IMR-90 (cell line): ENCODE measurements around the gene PHB1. TPM values are rescaled to one million over a fixed set of nuclear protein-coding genes. Genes with fewer than 3 reads are reported as not detected.

Experiments
- ATAC-seq: fragments of 200-7000 bp; cut with Tn5 transposase; 2 replicates; pipeline ENCODE4 v1.9.1; 2020; ENCODE audit warnings: low read depth, mild to moderate bottlenecking, moderate library complexity
- BruUV-seq: library from RNA; stranded (reverse); fragments of 400-500 nt; replicated peaks from 2 replicates; lab custom pipeline; 2021; lab: Mats Ljungman, UMichigan
- CTCF ChIA-PET: fragments of 300-600 bp; formaldehyde crosslinking; extraction: SDS; loops from one replicate; lab custom pipeline; 2021; ENCODE audit warnings: antibody characterized with exemption; lab: Yijun Ruan, JAX
- POLR2A ChIA-PET: fragments of 300-600 bp; sonication (Branson Sonifier 250); formaldehyde crosslinking; loops from one replicate; lab custom pipeline; 2022; ENCODE audit warnings: antibody characterized with exemption; ENCODE audit not compliant: unreplicated experiment; lab: Charles Lee
- DNase-seq: peaks from one replicate; pipeline ENCODE4 v3.0.0; 2013
- H2AFZ ChIP-seq: replicated peaks from 2 replicates; pipeline ENCODE3; 2013; ENCODE audit warnings: low read length, mild to moderate bottlenecking; ENCODE audit not compliant: poor library complexity
- H2AK5ac ChIP-seq: 2 replicates; pipeline ENCODE4 v1.6.1; 2013; ENCODE audit warnings: low read depth, low read length, inconsistent platforms
- H2AK9ac ChIP-seq: replicated peaks from 2 replicates; pipeline ENCODE3; 2013; ENCODE audit warnings: mild to moderate bottlenecking, low read depth, low read length, moderate library complexity; ENCODE audit not compliant: poor library complexity
- H2BK120ac ChIP-seq: 2 replicates; pipeline ENCODE4 v1.6.1; 2013; ENCODE audit warnings: low read depth, low read length, inconsistent platforms
- H2BK15ac ChIP-seq: 3 replicates; pipeline ENCODE4 v1.6.1; 2013; ENCODE audit warnings: low read depth, low read length, inconsistent platforms
- H2BK20ac ChIP-seq: 2 replicates; pipeline ENCODE4 v1.6.1; 2013; ENCODE audit warnings: low read depth, mild to moderate bottlenecking, inconsistent platforms, low read length, moderate library complexity
- H2BK5ac ChIP-seq: 2 replicates; pipeline ENCODE4 v1.6.1; 2013; ENCODE audit warnings: mild to moderate bottlenecking, low read depth, low read length, inconsistent platforms; ENCODE audit not compliant: poor library complexity, severe bottlenecking
- H3K14ac ChIP-seq: replicated peaks from 2 replicates; pipeline ENCODE4 v1.6.1; 2013; ENCODE audit warnings: low read depth, low read length, inconsistent platforms
- H3K18ac ChIP-seq: 2 replicates; pipeline ENCODE4 v1.6.1; 2013; ENCODE audit warnings: low read depth, low read length, control low read depth
- H3K23ac ChIP-seq: 2 replicates; pipeline ENCODE4 v1.6.1; 2013; ENCODE audit warnings: low read depth, low read length, inconsistent platforms
- H3K27ac ChIP-seq: 2 replicates; pipeline ENCODE4 v1.5.1; 2013; ENCODE audit warnings: mild to moderate bottlenecking, control low read depth, low read length; ENCODE audit not compliant: insufficient read depth
- H3K27me3 ChIP-seq: 2 replicates; pipeline ENCODE4 v1.6.1; 2013; ENCODE audit warnings: low read length; ENCODE audit not compliant: control insufficient read depth, insufficient read depth
- H3K36me3 ChIP-seq: 2 replicates; pipeline ENCODE4 v1.6.1; 2013; ENCODE audit warnings: low read length, mixed read lengths; ENCODE audit not compliant: control insufficient read depth, insufficient read depth
- H3K4ac ChIP-seq: 2 replicates; pipeline ENCODE4 v1.6.1; 2013; ENCODE audit warnings: low read depth, low read length, inconsistent platforms
- H3K4me1 ChIP-seq: 2 replicates; pipeline ENCODE4 v1.6.1; 2013; ENCODE audit warnings: low read length, mixed read lengths; ENCODE audit not compliant: control insufficient read depth, insufficient read depth
- H3K4me2 ChIP-seq: 2 replicates; pipeline ENCODE4 v1.6.1; 2013; ENCODE audit warnings: low read depth, mild to moderate bottlenecking, control low read depth, low read length, moderate library complexity
- H3K4me3 ChIP-seq: 2 replicates; pipeline ENCODE4 v1.5.1; 2013; ENCODE audit warnings: low read depth, mild to moderate bottlenecking, control low read depth, low read length, moderate library complexity; ENCODE audit not compliant: insufficient read depth
- H3K56ac ChIP-seq: 2 replicates; pipeline ENCODE4 v1.6.1; 2013; ENCODE audit warnings: low read length, inconsistent platforms; ENCODE audit not compliant: insufficient read depth; ENCODE audit errors: extremely low read depth
- H3K79me1 ChIP-seq, 2 experiments: 2 replicates each; pipeline ENCODE4 v1.6.1; 2013; ENCODE audit warnings: low read length in 2 of 2, inconsistent platforms in 1 of 2, low read depth in 1 of 2
- H3K9ac ChIP-seq: 2 replicates; pipeline ENCODE4 v1.6.1; 2013; ENCODE audit warnings: low read depth, low read length, control low read depth
- H3K9me1 ChIP-seq: 2 replicates; pipeline ENCODE4 v1.6.1; 2013; ENCODE audit warnings: low read length, inconsistent platforms; ENCODE audit not compliant: insufficient read depth
- H3K9me3 ChIP-seq: 2 replicates; pipeline ENCODE4 v1.6.1; 2013; ENCODE audit warnings: low read length; ENCODE audit not compliant: control insufficient read depth, insufficient read depth
- H4K20me1 ChIP-seq: 2 replicates; pipeline ENCODE4 v1.6.1; 2013; ENCODE audit warnings: low read length, inconsistent platforms; ENCODE audit not compliant: insufficient read depth
- H4K5ac ChIP-seq: 2 replicates; pipeline ENCODE4 v1.6.1; 2013; ENCODE audit warnings: mild to moderate bottlenecking, low read depth, low read length, control low read depth
- H4K8ac ChIP-seq, 2 experiments: 2 replicates each; pipeline ENCODE4 v1.6.1; 2013; ENCODE audit warnings: low read depth in 2 of 2, low read length in 2 of 2, control low read depth in 1 of 2, inconsistent platforms in 1 of 2
- H4K91ac ChIP-seq: 2 replicates; pipeline ENCODE4 v1.6.1; 2013; ENCODE audit warnings: low read depth, low read length, inconsistent platforms; ENCODE audit not compliant: insufficient read depth
- BHLHE40 ChIP-seq: fragments of 150-350 bp; IDR thresholded peaks from 2 replicates; pipeline ENCODE4 v1.6.1; 2016; ENCODE audit warnings: mild to moderate bottlenecking, low read depth, low read length
- CEBPB ChIP-seq: IDR thresholded peaks from 2 replicates; pipeline ENCODE4 v1.6.1; 2012; ENCODE audit warnings: low read depth, low read length, improper control_type of control experiment
- MAFK ChIP-seq: IDR thresholded peaks from 2 replicates; pipeline ENCODE4 v1.6.1; 2012; ENCODE audit warnings: low read depth, low read length, improper control_type of control experiment
- RAD21 ChIP-seq: IDR thresholded peaks from 2 replicates; pipeline ENCODE4 v1.6.1; 2012; ENCODE audit warnings: low read length, improper control_type of control experiment
- RFX5 ChIP-seq: IDR thresholded peaks from 2 replicates; pipeline ENCODE4 v1.8.0; 2012; ENCODE audit warnings: low read depth, mild to moderate bottlenecking, low read length, moderate library complexity
- SMC3 ChIP-seq: fragments of 150-350 bp; IDR thresholded peaks from 2 replicates; pipeline ENCODE4 v1.6.1; 2016; ENCODE audit warnings: low read depth, mild to moderate bottlenecking, antibody characterized with exemption, low read length, moderate library complexity
- WGBS, 2 experiments: methylation state at CpG; one replicate each; pipeline versions ENCODE4 v1.1.5 to v1.1.7; 2013; ENCODE audit warnings: missing lambda C conversion rate in 2 of 2; ENCODE audit not compliant: insufficient read length in 1 of 2; ENCODE audit errors: extremely low coverage in 2 of 2; 5-methylcytosine and 5-hydroxymethylcytosine counted together
- dilution Hi-C: fragments of 300-500 bp; cut with HindIII; formaldehyde crosslinking; loops from one replicate; pipeline ENCODE4 v1.14.3; 2018; ENCODE audit warnings: low sequenced_read_pairs; ENCODE audit not compliant: unreplicated experiment
- in situ Hi-C: fragments of 300-500 bp; cut with MboI; formaldehyde crosslinking; loops from 3 replicates; pipeline ENCODE4 v1.14.3; 2019; ENCODE audit warnings: low sequenced_read_pairs, inconsistent platforms, mixed read lengths
- intact Hi-C: fragments of 100-400 bp; cut with micrococcal nuclease; formaldehyde crosslinking; loops from 2 replicates; pipeline ENCODE4 v1.10.0; 2022
- polyA plus RNA-seq, 3 experiments: library from polyadenylated mRNA; depleted of rRNA; stranded (reverse); fragments of >200 nt; gene quantifications; 2 replicates each; pipeline ENCODE4 v1.2.3, GENCODE V29; 2012; ENCODE audit warnings: low replicate concordance in 1 of 3
- total RNA-seq: library from RNA; depleted of rRNA; stranded (reverse); fragments of >200 nt; gene quantifications from 2 replicates; pipeline ENCODE4 v1.2.3, GENCODE V29; 2012

The PHB1 gene
- total and polyA plus RNA-seq, 2 of the 4 experiments (the other 2 are of a cell fraction), result 283 to 294 TPM

- TF ChIP-seq SMC3, result no peak
Observed at GRCh38 chr17:49387498-49388289, 27.0 kb downstream of the PHB1 start (continued).

- Histone ChIP-seq H2AK9ac (no peak overlapping the region), H3K27me3 (peaks cover 2% of the 10 kb centered on the region; the same call in 1 of the 2 replicates), H2AFZ (no peak overlapping the region), H3K79me1 (no peaks in the 10 kb centered on the region), H3K27ac (no peak overlapping the region), H4K8ac (no peak overlapping the region), H3K4me2 (no peak overlapping the region), H2AK5ac (no peak overlapping the region), H4K20me1 (no peaks in the 10 kb centered on the region), H2BK120ac (no peak overlapping the region), H3K23ac (no peak overlapping the region), H3K18ac (no peak overlapping the region), H3K14ac (no peak overlapping the region), H3K56ac (no peak overlapping the region), H4K5ac (no peak overlapping the region), H3K9ac (no peak overlapping the region), H4K91ac (no peak overlapping the region), H2BK15ac (no peak overlapping the region), H3K36me3 (no peaks in the 10 kb centered on the region), H3K4ac (no peak overlapping the region), H3K9me3 (no peaks in the 10 kb centered on the region), H3K9me1 (peaks cover 4% of the 10 kb centered on the region), H2BK5ac (no peak overlapping the region), H3K4me1 (peaks cover 8% of the 10 kb centered on the region), H3K4me3 (no peak overlapping the region), H2BK20ac (no peak overlapping the region)
- dilution Hi-C loops, result no loop called here
- ChIA-PET CTCF (no interaction called here), POLR2A (no interaction called here)
- no CpG with 5 or more reads among the region's 10 CpGs for WGBS, 2 experiments
- intact Hi-C loops, result no loop called here
- BruUV-seq, result no TSS peak
- ATAC-seq (no peak), DNase-seq (no peak)
- in situ Hi-C loops, result no loop called here
- no peak for TF ChIP-seq RAD21
- TF ChIP-seq RFX5, result no peak
- no peak for TF ChIP-seq BHLHE40
- TF ChIP-seq MAFK, result no peak
- no peak for TF ChIP-seq CEBPB
Observed at GRCh38 chr17:49386373-49386772, 28.3 kb downstream of the PHB1 start.
